Measurements from ENCODE around the gene LRRK1. TPM values are rescaled to one million over a fixed set of nuclear protein-coding genes. Genes with fewer than 3 reads are reported as not detected.

The LRRK1 gene, protein sequence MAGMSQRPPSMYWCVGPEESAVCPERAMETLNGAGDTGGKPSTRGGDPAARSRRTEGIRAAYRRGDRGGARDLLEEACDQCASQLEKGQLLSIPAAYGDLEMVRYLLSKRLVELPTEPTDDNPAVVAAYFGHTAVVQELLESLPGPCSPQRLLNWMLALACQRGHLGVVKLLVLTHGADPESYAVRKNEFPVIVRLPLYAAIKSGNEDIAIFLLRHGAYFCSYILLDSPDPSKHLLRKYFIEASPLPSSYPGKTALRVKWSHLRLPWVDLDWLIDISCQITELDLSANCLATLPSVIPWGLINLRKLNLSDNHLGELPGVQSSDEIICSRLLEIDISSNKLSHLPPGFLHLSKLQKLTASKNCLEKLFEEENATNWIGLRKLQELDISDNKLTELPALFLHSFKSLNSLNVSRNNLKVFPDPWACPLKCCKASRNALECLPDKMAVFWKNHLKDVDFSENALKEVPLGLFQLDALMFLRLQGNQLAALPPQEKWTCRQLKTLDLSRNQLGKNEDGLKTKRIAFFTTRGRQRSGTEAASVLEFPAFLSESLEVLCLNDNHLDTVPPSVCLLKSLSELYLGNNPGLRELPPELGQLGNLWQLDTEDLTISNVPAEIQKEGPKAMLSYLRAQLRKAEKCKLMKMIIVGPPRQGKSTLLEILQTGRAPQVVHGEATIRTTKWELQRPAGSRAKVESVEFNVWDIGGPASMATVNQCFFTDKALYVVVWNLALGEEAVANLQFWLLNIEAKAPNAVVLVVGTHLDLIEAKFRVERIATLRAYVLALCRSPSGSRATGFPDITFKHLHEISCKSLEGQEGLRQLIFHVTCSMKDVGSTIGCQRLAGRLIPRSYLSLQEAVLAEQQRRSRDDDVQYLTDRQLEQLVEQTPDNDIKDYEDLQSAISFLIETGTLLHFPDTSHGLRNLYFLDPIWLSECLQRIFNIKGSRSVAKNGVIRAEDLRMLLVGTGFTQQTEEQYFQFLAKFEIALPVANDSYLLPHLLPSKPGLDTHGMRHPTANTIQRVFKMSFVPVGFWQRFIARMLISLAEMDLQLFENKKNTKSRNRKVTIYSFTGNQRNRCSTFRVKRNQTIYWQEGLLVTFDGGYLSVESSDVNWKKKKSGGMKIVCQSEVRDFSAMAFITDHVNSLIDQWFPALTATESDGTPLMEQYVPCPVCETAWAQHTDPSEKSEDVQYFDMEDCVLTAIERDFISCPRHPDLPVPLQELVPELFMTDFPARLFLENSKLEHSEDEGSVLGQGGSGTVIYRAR (N-terminal part only)
- total RNA-seq (10 to 100 TPM in 5 of 6 donors, 1 to 10 TPM in 1; 8.3 to 19.4 (median 11.7) TPM), polyA plus RNA-seq (10 to 100 TPM in 1 of 2 donors, 1 to 10 TPM in 1; 4.3 to 10.6 TPM)

DNA sequence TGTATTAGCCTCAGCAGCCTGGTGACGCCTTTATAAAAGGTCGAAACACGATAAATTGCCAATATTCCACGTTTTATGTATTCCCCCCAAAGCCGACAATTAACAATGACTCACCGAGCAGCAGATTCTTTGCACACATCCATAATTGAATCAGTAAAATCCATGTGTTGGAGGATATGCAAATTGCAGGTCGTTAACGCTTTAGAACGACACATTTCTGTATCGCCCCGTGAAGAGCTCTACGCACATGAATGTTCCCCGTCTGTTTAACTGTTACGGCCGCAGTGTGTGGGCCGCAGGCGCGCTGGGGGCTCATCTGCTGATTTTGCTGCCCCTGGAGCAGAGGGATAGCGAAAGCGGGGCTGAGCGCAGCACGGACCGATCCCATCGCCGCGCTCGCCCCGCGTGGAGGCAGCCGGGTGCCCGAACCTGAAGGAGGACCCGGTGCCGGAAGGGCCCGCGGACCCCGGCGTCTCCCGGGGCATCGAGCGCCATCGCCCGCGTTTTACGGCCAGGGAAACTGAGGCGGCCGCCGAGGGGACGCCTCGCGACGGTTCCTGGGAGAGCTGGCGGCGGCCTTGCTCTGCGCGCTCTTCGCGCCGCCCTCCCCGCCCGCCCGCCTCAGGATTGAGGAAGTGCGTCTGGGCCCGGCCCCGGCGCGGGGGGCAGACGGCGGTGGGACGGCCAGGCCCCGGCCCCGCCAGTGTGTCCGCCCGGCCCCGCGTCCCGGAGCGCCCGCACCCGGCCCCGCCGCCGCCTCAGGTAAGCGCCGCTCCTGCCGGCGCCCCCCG, at the start of gene LRRK1:
TSS of gene LRRK1 (plus strand) at position 668 of the 791 bp plus-strand sequence. CDS start 5,276 bp downstream, outside the sequence.
- TF ChIP-seq, protein P1, sequence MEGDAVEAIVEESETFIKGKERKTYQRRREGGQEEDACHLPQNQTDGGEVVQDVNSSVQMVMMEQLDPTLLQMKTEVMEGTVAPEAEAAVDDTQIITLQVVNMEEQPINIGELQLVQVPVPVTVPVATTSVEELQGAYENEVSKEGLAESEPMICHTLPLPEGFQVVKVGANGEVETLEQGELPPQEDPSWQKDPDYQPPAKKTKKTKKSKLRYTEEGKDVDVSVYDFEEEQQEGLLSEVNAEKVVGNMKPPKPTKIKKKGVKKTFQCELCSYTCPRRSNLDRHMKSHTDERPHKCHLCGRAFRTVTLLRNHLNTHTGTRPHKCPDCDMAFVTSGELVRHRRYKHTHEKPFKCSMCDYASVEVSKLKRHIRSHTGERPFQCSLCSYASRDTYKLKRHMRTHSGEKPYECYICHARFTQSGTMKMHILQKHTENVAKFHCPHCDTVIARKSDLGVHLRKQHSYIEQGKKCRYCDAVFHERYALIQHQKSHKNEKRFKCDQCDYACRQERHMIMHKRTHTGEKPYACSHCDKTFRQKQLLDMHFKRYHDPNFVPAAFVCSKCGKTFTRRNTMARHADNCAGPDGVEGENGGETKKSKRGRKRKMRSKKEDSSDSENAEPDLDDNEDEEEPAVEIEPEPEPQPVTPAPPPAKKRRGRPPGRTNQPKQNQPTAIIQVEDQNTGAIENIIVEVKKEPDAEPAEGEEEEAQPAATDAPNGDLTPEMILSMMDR (IDR thresholded peaks at IDR 0.05) = no peak
- Histone ChIP-seq H3K27me3 (no peaks in the 10 kb centered on the region), H3K36me3 (no peaks in the 10 kb centered on the region), H3K4me1 (peaks cover 0 to 9% (median 5%) of the 10 kb centered on the region in 3 donors), H3K4me3 (peak within 1 kb of the TSS; percentile 27 to 83 (median 74)), H3K9me3 (no peaks in the 10 kb centered on the region), H3K27ac (peak within 1 kb of the TSS; percentile 28 to 67 (median 58))
- WGBS, 2 donors = 1 to 2% methylated on average over 68 to 87 of the region's 87 CpGs
- intact Hi-C loops (cut with DNase I) = loop anchor here in 2 of 3 donors (5.0 kb wide), 1 partner anchor 88 kb away; no protein-coding TSS in a partner anchor
- ATAC-seq = peak; percentile 55 to 65 (median 64)
- peak; percentile 34 to 83 (median 54) for DNase-seq
- no peak for FAIRE-seq

DNA sequence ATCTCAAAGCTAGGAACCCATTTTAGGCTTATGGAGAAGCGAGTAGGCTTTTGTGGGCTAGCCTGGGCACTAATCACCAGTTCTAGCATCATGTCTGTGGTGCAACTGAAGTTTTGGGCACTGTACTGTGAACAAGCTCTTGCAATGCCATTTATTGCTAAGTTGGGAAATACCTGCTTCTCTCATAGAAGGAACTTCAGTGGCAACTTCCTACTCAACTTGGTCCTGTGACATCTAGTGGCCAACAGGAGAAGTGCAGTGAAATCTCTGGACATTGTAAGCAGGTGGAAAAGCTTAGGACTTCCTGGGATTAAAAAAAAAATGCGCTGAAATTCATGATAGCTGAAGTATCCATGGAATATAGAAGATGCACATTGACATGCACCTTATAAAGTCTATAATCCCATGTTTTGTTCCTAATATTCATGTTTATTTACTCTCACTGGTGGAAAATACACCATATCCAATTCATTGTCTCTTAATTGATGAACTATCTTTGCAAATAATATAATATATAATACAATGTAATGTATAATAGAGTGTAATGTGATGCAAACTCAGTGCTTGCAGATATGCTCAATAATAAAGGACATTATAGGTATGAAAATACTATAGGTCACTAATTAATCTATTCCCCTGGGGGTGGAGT, 46.0 kb upstream of the LRRK1 start:
- WGBS, 2 donors = 24 to 30% methylated on average over 2 of the region's 2 CpGs
- no peaks in the 10 kb centered on the region for H3K27me3 ChIP-seq
- intact Hi-C loops (cut with DNase I) = loop anchor here in 1 of 3 donors (10.0 kb wide), 2 partner anchors 208 to 248 kb away; no protein-coding TSS in a partner anchor
- ATAC-seq (peak; percentile 73 to 99 (median 92)), DNase-seq (peak in 5 of 6 donors; percentile 36 to 81 (median 51)), FAIRE-seq (peak; percentile 89)
- no peaks in the 10 kb centered on the region for H3K9me3 ChIP-seq
- no peaks in the 10 kb centered on the region for H3K4me1 ChIP-seq
- no peak overlapping the region for H3K4me3 ChIP-seq
- TF ChIP-seq, protein P1 (IDR thresholded peaks at IDR 0.05) = peak; percentile 83 to 95 (median 88)
- no peak overlapping the region for H3K27ac ChIP-seq
- H3K36me3 ChIP-seq = no peaks in the 10 kb centered on the region

DNA sequence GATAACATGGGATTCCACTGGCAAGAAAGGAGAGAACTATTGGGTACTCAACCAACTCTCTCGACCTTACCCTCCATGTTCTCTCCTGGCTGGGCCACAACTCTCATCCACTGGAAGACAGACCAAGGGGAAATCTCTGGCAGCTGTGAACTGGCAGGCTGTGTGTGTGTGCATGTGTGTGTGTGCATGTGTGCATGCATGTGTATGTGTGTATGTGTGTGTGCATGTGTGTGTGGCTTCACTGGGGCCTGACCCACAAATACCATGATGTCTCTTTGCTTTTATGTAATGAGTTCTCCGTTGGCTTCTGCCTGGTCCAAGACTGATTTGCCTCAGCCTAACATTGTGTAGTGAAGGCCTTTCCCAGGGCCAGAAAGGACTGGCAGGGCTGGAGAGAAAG, 43.7 kb upstream of the LRRK1 start:
- Histone ChIP-seq H3K4me1 (no peaks in the 10 kb centered on the region), H3K9me3 (no peaks in the 10 kb centered on the region), H3K4me3 (no peak overlapping the region), H3K27me3 (no peaks in the 10 kb centered on the region), H3K36me3 (no peaks in the 10 kb centered on the region), H3K27ac (no peak overlapping the region)
- FAIRE-seq (no peak), DNase-seq (peak in 2 of 6 donors; percentile 10 to 21), ATAC-seq (no peak)
- intact Hi-C loops (cut with DNase I) = loop anchor here in 1 of 3 donors (10.0 kb wide), 2 partner anchors 211 to 251 kb away; no protein-coding TSS in a partner anchor
- WGBS, 2 donors = 75 to 78% methylated on average over 2 of the region's 2 CpGs
- TF ChIP-seq, protein P1 (IDR thresholded peaks at IDR 0.05) = no peak
